Measurements from ENCODE around the gene STIMATE.
A peak's percentile ranks its signal among the peaks of the same experiment; 100 is the strongest.

The STIMATE gene

GRCh38 chr3:52856666-52857065 lies 40.7 kb downstream of the STIMATE start:
- H3K4me3 ChIP-seq (ENCODE audit: insufficient read length, low read depth) = no peak overlapping the region
- TF ChIP-seq ZNF274 (IDR thresholded peaks at IDR 0.05; ENCODE audit: low read depth, low read length) (no peak), SUZ12 (IDR thresholded peaks at IDR 0.05; ENCODE audit: extremely low read depth, insufficient read depth, insufficient read length) (no peak), YY1 (IDR thresholded peaks at IDR 0.05; ENCODE audit: insufficient read depth, insufficient read length) (no peak)
- no peak overlapping the region for H3K9ac ChIP-seq (ENCODE audit: insufficient read length, low read depth)
- H3K27me3 ChIP-seq (ENCODE audit: insufficient read depth, insufficient read length) = no peaks in the 10 kb centered on the region
- no peaks in the 10 kb centered on the region for H3K9me3 ChIP-seq (ENCODE audit: insufficient read depth, low read length)
- H3K4me1 ChIP-seq (ENCODE audit: insufficient read depth, insufficient read length) = no peaks in the 10 kb centered on the region
- DNase-seq (ENCODE audit: low read depth, low spot score) = no peak
- H3K36me3 ChIP-seq (ENCODE audit: insufficient read depth, insufficient read length, low read length) = peaks cover 7% of the 10 kb centered on the region

GRCh38 chr3:52854013-52854412 lies 43.3 kb downstream of the STIMATE start:
- Histone ChIP-seq H3K36me3 (ENCODE audit: insufficient read depth, insufficient read length, low read length) (peaks cover 20% of the 10 kb centered on the region), H3K9me3 (ENCODE audit: insufficient read depth, low read length) (no peaks in the 10 kb centered on the region), H3K4me3 (ENCODE audit: insufficient read length, low read depth) (no peak overlapping the region), H3K9ac (ENCODE audit: insufficient read length, low read depth) (no peak overlapping the region), H3K4me1 (ENCODE audit: insufficient read depth, insufficient read length) (peaks cover 8% of the 10 kb centered on the region), H3K27me3 (ENCODE audit: insufficient read depth, insufficient read length) (no peaks in the 10 kb centered on the region)
- no peak for DNase-seq (ENCODE audit: low read depth, low spot score)
- TF ChIP-seq SUZ12 (IDR thresholded peaks at IDR 0.05; ENCODE audit: extremely low read depth, insufficient read depth, insufficient read length) = no peak
- no peak for TF ChIP-seq YY1 (IDR thresholded peaks at IDR 0.05; ENCODE audit: insufficient read depth, insufficient read length)
- TF ChIP-seq ZNF274 (IDR thresholded peaks at IDR 0.05; ENCODE audit: low read depth, low read length) = no peak

GRCh38 chr3:52852419-52852818 lies 44.9 kb downstream of the STIMATE start:
- DNase-seq (ENCODE audit: low read depth, low spot score) = no peak
- Histone ChIP-seq H3K9ac (ENCODE audit: insufficient read length, low read depth) (no peak overlapping the region), H3K36me3 (ENCODE audit: insufficient read depth, insufficient read length, low read length) (peaks cover 32% of the 10 kb centered on the region), H3K4me3 (ENCODE audit: insufficient read length, low read depth) (no peak overlapping the region), H3K9me3 (ENCODE audit: insufficient read depth, low read length) (no peaks in the 10 kb centered on the region), H3K27me3 (ENCODE audit: insufficient read depth, insufficient read length) (no peaks in the 10 kb centered on the region), H3K4me1 (ENCODE audit: insufficient read depth, insufficient read length) (peaks cover 11% of the 10 kb centered on the region)
- no peak for TF ChIP-seq ZNF274 (IDR thresholded peaks at IDR 0.05; ENCODE audit: low read depth, low read length)
- no peak for TF ChIP-seq YY1 (IDR thresholded peaks at IDR 0.05; ENCODE audit: insufficient read depth, insufficient read length)
- TF ChIP-seq SUZ12 (IDR thresholded peaks at IDR 0.05; ENCODE audit: extremely low read depth, insufficient read depth, insufficient read length) = no peak

GRCh38 chr3:52851348-52851747 lies 46.0 kb downstream of the STIMATE start:
- peak overlapping the region; percentile 51 for H3K9ac ChIP-seq (ENCODE audit: insufficient read length, low read depth)
- peaks cover 37% of the 10 kb centered on the region for H3K36me3 ChIP-seq (ENCODE audit: insufficient read depth, insufficient read length, low read length)
- peak; percentile 77 for DNase-seq (ENCODE audit: low read depth, low spot score)
- no peaks in the 10 kb centered on the region for H3K9me3 ChIP-seq (ENCODE audit: insufficient read depth, low read length)
- H3K4me3 ChIP-seq (ENCODE audit: insufficient read length, low read depth) = no peak overlapping the region
- no peak for TF ChIP-seq YY1 (IDR thresholded peaks at IDR 0.05; ENCODE audit: insufficient read depth, insufficient read length)
- TF ChIP-seq SUZ12 (IDR thresholded peaks at IDR 0.05; ENCODE audit: extremely low read depth, insufficient read depth, insufficient read length) = no peak
- TF ChIP-seq ZNF274 (IDR thresholded peaks at IDR 0.05; ENCODE audit: low read depth, low read length) = no peak
- H3K4me1 ChIP-seq (ENCODE audit: insufficient read depth, insufficient read length) = peaks cover 11% of the 10 kb centered on the region
- H3K27me3 ChIP-seq (ENCODE audit: insufficient read depth, insufficient read length) = no peaks in the 10 kb centered on the region

GRCh38 chr3:52849656-52850055 lies 47.7 kb downstream of the STIMATE start:
- TF ChIP-seq ZNF274 (IDR thresholded peaks at IDR 0.05; ENCODE audit: low read depth, low read length) (no peak), YY1 (IDR thresholded peaks at IDR 0.05; ENCODE audit: insufficient read depth, insufficient read length) (no peak), SUZ12 (IDR thresholded peaks at IDR 0.05; ENCODE audit: extremely low read depth, insufficient read depth, insufficient read length) (no peak)
- no peak for DNase-seq (ENCODE audit: low read depth, low spot score)
- Histone ChIP-seq H3K9me3 (ENCODE audit: insufficient read depth, low read length) (no peaks in the 10 kb centered on the region), H3K4me3 (ENCODE audit: insufficient read length, low read depth) (no peak overlapping the region), H3K4me1 (ENCODE audit: insufficient read depth, insufficient read length) (peaks cover 11% of the 10 kb centered on the region), H3K27me3 (ENCODE audit: insufficient read depth, insufficient read length) (no peaks in the 10 kb centered on the region), H3K36me3 (ENCODE audit: insufficient read depth, insufficient read length, low read length) (peaks cover 37% of the 10 kb centered on the region), H3K9ac (ENCODE audit: insufficient read length, low read depth) (no peak overlapping the region)

- TF ChIP-seq ZNF274 (IDR thresholded peaks at IDR 0.05; ENCODE audit: low read depth, low read length) (no peak), SUZ12 (IDR thresholded peaks at IDR 0.05; ENCODE audit: extremely low read depth, insufficient read depth, insufficient read length) (no peak), YY1 (IDR thresholded peaks at IDR 0.05; ENCODE audit: insufficient read depth, insufficient read length) (no peak)
- no peak overlapping the region for H3K9ac ChIP-seq (ENCODE audit: insufficient read length, low read depth)
Observed at GRCh38 chr3:52848617-52849016, 48.7 kb downstream of the STIMATE start.

GRCh38 chr3:52847726-52848125 lies 49.6 kb downstream of the STIMATE start:
- no peaks in the 10 kb centered on the region for H3K9me3 ChIP-seq (ENCODE audit: insufficient read depth, low read length)
- TF ChIP-seq SUZ12 (IDR thresholded peaks at IDR 0.05; ENCODE audit: extremely low read depth, insufficient read depth, insufficient read length) (no peak), YY1 (IDR thresholded peaks at IDR 0.05; ENCODE audit: insufficient read depth, insufficient read length) (no peak), ZNF274 (IDR thresholded peaks at IDR 0.05; ENCODE audit: low read depth, low read length) (no peak)
- H3K4me1 ChIP-seq (ENCODE audit: insufficient read depth, insufficient read length) = peaks cover 11% of the 10 kb centered on the region
- H3K36me3 ChIP-seq (ENCODE audit: insufficient read depth, insufficient read length, low read length) = peaks cover 38% of the 10 kb centered on the region
- no peaks in the 10 kb centered on the region for H3K27me3 ChIP-seq (ENCODE audit: insufficient read depth, insufficient read length)
- DNase-seq (ENCODE audit: low read depth, low spot score) = no peak
- H3K9ac ChIP-seq (ENCODE audit: insufficient read length, low read depth) = no peak overlapping the region
- no peak overlapping the region for H3K4me3 ChIP-seq (ENCODE audit: insufficient read length, low read depth)

More at GRCh38 chr3:52848617-52849016, 48.7 kb downstream of the STIMATE start:
- peaks cover 11% of the 10 kb centered on the region for H3K4me1 ChIP-seq (ENCODE audit: insufficient read depth, insufficient read length)
- no peaks in the 10 kb centered on the region for H3K27me3 ChIP-seq (ENCODE audit: insufficient read depth, insufficient read length)
- H3K9me3 ChIP-seq (ENCODE audit: insufficient read depth, low read length) = no peaks in the 10 kb centered on the region
- no peak overlapping the region for H3K4me3 ChIP-seq (ENCODE audit: insufficient read length, low read depth)
- peaks cover 37% of the 10 kb centered on the region for H3K36me3 ChIP-seq (ENCODE audit: insufficient read depth, insufficient read length, low read length)
- DNase-seq (ENCODE audit: low read depth, low spot score) = no peak

Data from NT2/D1 (cell line).